Stomach (tissue), 4 donors: ENCODE results near the gene EIF2A.
A peak's percentile ranks its signal among the peaks of the same experiment; 100 is the strongest.

Experiments
- CTCF ChIP-seq, 7 experiments: fragments of 450-650 bp in 4 of 7; fragments of 200-600 bp in 3 of 7; sonication (generic) in 3 of 7; IDR thresholded peaks; one replicate each; pipeline ENCODE4 v1.5.1; 2016 to 2019; ENCODE audit warnings: antibody characterized with exemption in 7 of 7, control low read depth in 2 of 7, mild to moderate bottlenecking in 1 of 7
- EP300 ChIP-seq: sonication (generic); formaldehyde crosslinking; IDR thresholded peaks from one replicate; pipeline ENCODE4 v1.6.1; 2017; ENCODE audit warnings: antibody characterized with exemption
- POLR2A ChIP-seq, 4 donors: fragments of 450-650 bp; IDR thresholded peaks; one replicate each; pipeline ENCODE4 v1.6.1; 2016; ENCODE audit warnings: antibody characterized with exemption in 4 of 4, control low read depth in 2 of 4, mild to moderate bottlenecking in 1 of 4, moderate library complexity in 1 of 4
- POLR2AphosphoS5 ChIP-seq, 3 donors: sonication (generic); formaldehyde crosslinking; IDR thresholded peaks; one replicate each; pipeline ENCODE4 v1.6.1; 2016; ENCODE audit warnings: antibody characterized with exemption in 3 of 3

- no peak for TF ChIP-seq CTCF (IDR thresholded peaks at IDR 0.05)
- TF ChIP-seq EP300: no peak
- peak in 2 of 4 donors; percentile 95 to 97 for TF ChIP-seq POLR2A (IDR thresholded peaks at IDR 0.05)
- peak; percentile 96 to 99 (median 99) for TF ChIP-seq POLR2AphosphoS5 (IDR thresholded peaks at IDR 0.05)
Measured at GRCh38 chr3:150546226-150547044, at the start of gene EIF2A, which contains the start of gene SERP1.
